HEK293 (cell line): ENCODE measurements around the gene BMP5.

ENCODE experiments used
- CTCF ChIA-PET: fragments of 350-600 bp; formaldehyde crosslinking; extraction: SDS; loops from one replicate; lab custom pipeline; 2021; ENCODE audit warnings: antibody characterized with exemption; lab: Yijun Ruan, JAX
- POLR2A ChIA-PET: fragments of 300-600 bp; formaldehyde crosslinking; extraction: SDS; loops from one replicate; lab custom pipeline; 2020; ENCODE audit warnings: antibody characterized with exemption, inconsistent platforms; lab: Yijun Ruan, JAX
- H3K27ac ChIP-seq: fragments of 200-500 bp; sonication (Bioruptor generic); 2 replicates; pipeline ENCODE4 v1.5.1; 2014; ENCODE audit warnings: low read depth, low read length, control low read depth, inconsistent platforms; ENCODE audit errors: extremely low read depth
- H3K36me3 ChIP-seq, 2 experiments: fragments of 200-500 bp in 1 of 2; sonication (Bioruptor generic) in 1 of 2; 1 replicate in 1 of 2; 2 replicates in 1 of 2; pipeline ENCODE4 v1.5.1; 2014 to 2017; ENCODE audit warnings: inconsistent platforms in 2 of 2, low read length in 2 of 2; ENCODE audit not compliant: control insufficient read depth in 2 of 2, insufficient read depth in 1 of 2
- H3K4me1 ChIP-seq: fragments of 200-500 bp; sonication (Bioruptor generic); 2 replicates; pipeline ENCODE4 v1.5.1; 2014; ENCODE audit warnings: mild to moderate bottlenecking, low read length, inconsistent platforms; ENCODE audit not compliant: control insufficient read depth, insufficient read depth
- H3K4me3 ChIP-seq: 2 replicates; pipeline ENCODE4 v1.5.1; 2011; ENCODE audit warnings: low read depth, mild to moderate bottlenecking, control low read depth, low read length, moderate library complexity
- H3K9me3 ChIP-seq: fragments of 200-500 bp; sonication (Bioruptor generic); 2 replicates; pipeline ENCODE4 v1.5.1; 2014; ENCODE audit warnings: low read depth, low read length, inconsistent platforms; ENCODE audit not compliant: control insufficient read depth, insufficient read depth
- HOXA7 ChIP-seq: sonication (generic); formaldehyde crosslinking; IDR thresholded peaks from 2 replicates; pipeline ENCODE4 v1.8.1; 2022; ENCODE audit warnings: missing genetic modification reagents, borderline replicate concordance
- KLF1 ChIP-seq: fragments of 450-650 bp; formaldehyde crosslinking; IDR thresholded peaks from 2 replicates; pipeline ENCODE4 v1.5.1; 2016; ENCODE audit warnings: missing biosample characterization, missing genetic modification characterization
- MEIS1 ChIP-seq: sonication (generic); formaldehyde crosslinking; IDR thresholded peaks from 2 replicates; pipeline ENCODE4 v1.8.1; 2022; ENCODE audit warnings: missing genetic modification reagents, mild to moderate bottlenecking, borderline replicate concordance
- MYNN ChIP-seq: fragments of 450-650 bp; formaldehyde crosslinking; IDR thresholded peaks from 2 replicates; pipeline ENCODE4 v1.5.1; 2016; ENCODE audit warnings: missing biosample characterization, missing genetic modification characterization, borderline replicate concordance
- PBX3 ChIP-seq: sonication (generic); formaldehyde crosslinking; IDR thresholded peaks from 2 replicates; pipeline ENCODE4 v1.8.1; 2022; ENCODE audit warnings: mild to moderate bottlenecking, moderate library complexity, missing genetic modification reagents
- PRDM2 ChIP-seq: fragments of 450-650 bp; formaldehyde crosslinking; IDR thresholded peaks from 2 replicates; pipeline ENCODE4 v1.5.1; 2016; ENCODE audit warnings: missing biosample characterization, missing genetic modification characterization, borderline replicate concordance
- ZBTB6 ChIP-seq: fragments of 450-650 bp; formaldehyde crosslinking; IDR thresholded peaks from 2 replicates; pipeline ENCODE4 v1.5.1; 2017; ENCODE audit warnings: missing biosample characterization, missing genetic modification characterization
- ZNF140 ChIP-seq: fragments of 450-650 bp; formaldehyde crosslinking; IDR thresholded peaks from 2 replicates; pipeline ENCODE4 v1.5.1; 2016; ENCODE audit warnings: missing biosample characterization, missing genetic modification characterization
- ZNF169 ChIP-seq: fragments of 450-650 bp; formaldehyde crosslinking; IDR thresholded peaks from 2 replicates; pipeline ENCODE4 v1.5.1; 2016; ENCODE audit warnings: missing biosample characterization, missing genetic modification characterization
- ZNF184 ChIP-seq: fragments of 450-650 bp; IDR thresholded peaks from 2 replicates; pipeline ENCODE4 v1.5.1; 2018; ENCODE audit warnings: missing biosample characterization, mild to moderate bottlenecking, missing genetic modification characterization
- ZNF221 ChIP-seq: fragments of 450-650 bp; formaldehyde crosslinking; IDR thresholded peaks from 2 replicates; pipeline ENCODE4 v1.5.1; 2017; ENCODE audit warnings: missing biosample characterization, missing genetic modification characterization, borderline replicate concordance
- ZNF248 ChIP-seq: fragments of 450-650 bp; formaldehyde crosslinking; IDR thresholded peaks from 2 replicates; pipeline ENCODE4 v1.5.1; 2017; ENCODE audit warnings: missing biosample characterization, missing genetic modification characterization
- ZNF341 ChIP-seq: fragments of 450-650 bp; formaldehyde crosslinking; IDR thresholded peaks from 2 replicates; pipeline ENCODE4; 2016; ENCODE audit warnings: low read depth, missing biosample characterization, missing genetic modification characterization
- ZNF391 ChIP-seq: fragments of 450-650 bp; formaldehyde crosslinking; IDR thresholded peaks from 2 replicates; pipeline ENCODE4 v1.5.1; 2016; ENCODE audit warnings: low read depth, missing biosample characterization, missing genetic modification characterization, borderline replicate concordance
- ZNF394 ChIP-seq: fragments of 450-650 bp; formaldehyde crosslinking; IDR thresholded peaks from 2 replicates; pipeline ENCODE4 v1.5.1; 2016; ENCODE audit warnings: missing biosample characterization, missing genetic modification characterization, mild to moderate bottlenecking, moderate library complexity, borderline replicate concordance
- ZNF610 ChIP-seq: fragments of 450-650 bp; formaldehyde crosslinking; IDR thresholded peaks from 2 replicates; pipeline ENCODE4 v1.5.1; 2016; ENCODE audit warnings: missing biosample characterization, missing genetic modification characterization, borderline replicate concordance
- ZNF624 ChIP-seq: fragments of 450-650 bp; formaldehyde crosslinking; IDR thresholded peaks from 2 replicates; pipeline ENCODE4 v1.5.1; 2017; ENCODE audit warnings: missing biosample characterization, missing genetic modification characterization
- ZNF660 ChIP-seq: fragments of 450-650 bp; IDR thresholded peaks from 2 replicates; pipeline ENCODE4 v1.5.1; 2018; ENCODE audit warnings: missing biosample characterization, mild to moderate bottlenecking, missing genetic modification characterization
- ZNF677 ChIP-seq: fragments of 450-650 bp; IDR thresholded peaks from 2 replicates; pipeline ENCODE4 v1.5.0; 2018; ENCODE audit warnings: missing biosample characterization, mild to moderate bottlenecking, missing genetic modification characterization, moderate library complexity
- ZNF707 ChIP-seq: fragments of 450-650 bp; formaldehyde crosslinking; IDR thresholded peaks from 2 replicates; pipeline ENCODE4 v1.5.1; 2016; ENCODE audit warnings: missing biosample characterization, missing genetic modification characterization
- ZNF830 ChIP-seq: fragments of 450-650 bp; IDR thresholded peaks from 2 replicates; pipeline ENCODE4 v1.5.0; 2018; ENCODE audit warnings: missing biosample characterization, missing genetic modification characterization, low read depth, mild to moderate bottlenecking, moderate library complexity
- ZSCAN16 ChIP-seq: fragments of 450-650 bp; formaldehyde crosslinking; IDR thresholded peaks from 2 replicates; pipeline ENCODE4 v1.5.1; 2016; ENCODE audit warnings: missing biosample characterization, missing genetic modification characterization

BMP5 gene

GRCh38 chr6:55759536-55759935 lies 115.9 kb downstream of the BMP5 start:
- Histone ChIP-seq H3K4me1 (no peaks in the 10 kb centered on the region), H3K27ac (no peak overlapping the region), H3K4me3 (no peak overlapping the region), H3K36me3 (no peaks in the 10 kb centered on the region), H3K9me3 (no peaks in the 10 kb centered on the region)
- ChIA-PET CTCF (no interaction called here), POLR2A (no interaction called here)
- TF ChIP-seq KLF1 (tag by site-specific recombination) (no peak), ZNF391 (tag by site-specific recombination) (no peak), ZNF221 (tag by site-specific recombination) (no peak), ZNF624 (tag by site-specific recombination) (no peak), PRDM2 (no peak), MYNN (no peak), HOXA7 (CRISPR knock-in tag) (no peak), ZNF140 (tag by site-specific recombination) (no peak), ZNF610 (tag by site-specific recombination) (no peak), MEIS1 (CRISPR knock-in tag) (no peak), ZNF830 (no peak), PBX3 (no peak), ZNF707 (tag by site-specific recombination) (no peak), ZNF677 (no peak), ZNF394 (no peak), ZNF184 (tag by site-specific recombination) (no peak), ZBTB6 (tag by site-specific recombination) (no peak)

GRCh38 chr6:55758156-55758937 lies 117.0 kb downstream of the BMP5 start:
- CTCF ChIA-PET, result interaction anchor here (0.8 to 1.1 kb wide), 2 partner anchors 31 to 482 kb away, joined by 3 to 4 read pairs; no protein-coding TSS in a partner anchor
- POLR2A ChIA-PET, result no interaction called here
- no peaks in the 10 kb centered on the region for H3K4me1 ChIP-seq
- TF ChIP-seq ZSCAN16 (tag by site-specific recombination) (no peak), ZNF169 (tag by site-specific recombination) (no peak), ZNF660 (tag by site-specific recombination) (0 out of 2 replicates have a peak, but pooled peaks have one; percentile 17), ZNF248 (tag by site-specific recombination) (no peak), ZNF341 (tag by site-specific recombination) (no peak)
- TF ChIP-seq, all 188 proteins: peak for 1
- no peaks in the 10 kb centered on the region for H3K9me3 ChIP-seq
- H3K27ac ChIP-seq, result no peak overlapping the region
- H3K4me3 ChIP-seq, result no peak overlapping the region
- H3K36me3 ChIP-seq, result no peaks in the 10 kb centered on the region
